Chondrocyte (in vitro differentiated cells): Measurements from ENCODE around the gene FHIT. TPM values are rescaled to one million over a fixed set of nuclear protein-coding genes. Genes with fewer than 3 reads are reported as not detected.

Source experiments
- DNase-seq: peaks from one replicate; pipeline ENCODE4 v3.0.0; 2021; ENCODE audit warnings: mixed read lengths, low spot score
- H3K27ac Mint-ChIP-seq: one replicate; pipeline ENCODE4 v1.8.0; 2021; ENCODE audit warnings: mild to moderate bottlenecking, moderate library complexity, mixed read lengths; ENCODE audit not compliant: unreplicated experiment
- H3K27me3 Mint-ChIP-seq: 2 replicates; pipeline ENCODE4 v1.8.0; 2021; ENCODE audit warnings: low read depth, mixed read lengths
- H3K36me3 Mint-ChIP-seq: 2 replicates; pipeline ENCODE4 v1.8.0; 2021; ENCODE audit warnings: low read depth, mixed read lengths
- H3K4me1 Mint-ChIP-seq: 2 replicates; pipeline ENCODE4 v1.8.0; 2021; ENCODE audit warnings: low read depth, mild to moderate bottlenecking, mixed read lengths
- H3K4me3 Mint-ChIP-seq: one replicate; pipeline ENCODE4 v1.8.0; 2021; ENCODE audit warnings: mild to moderate bottlenecking, moderate library complexity, mixed read lengths; ENCODE audit not compliant: unreplicated experiment
- H3K9me3 Mint-ChIP-seq: 2 replicates; pipeline ENCODE4 v1.8.0; 2021; ENCODE audit warnings: low read depth, mixed read lengths
- total RNA-seq: library from RNA; stranded (reverse); gene quantifications from 3 replicates; pipeline ENCODE4 v1.2.1, GENCODE V29; 2021
- TF ChIP-seq, protein P1 (sequence below): fragments of 200-600 bp; sonication (generic); IDR thresholded peaks from 2 replicates; pipeline ENCODE4 v1.5.0; 2021; ENCODE audit warnings: antibody characterized with exemption, mild to moderate bottlenecking, moderate library complexity

Gene FHIT
- total RNA-seq, 1 donor from 2014 or later = 3.8 TPM

DNA sequence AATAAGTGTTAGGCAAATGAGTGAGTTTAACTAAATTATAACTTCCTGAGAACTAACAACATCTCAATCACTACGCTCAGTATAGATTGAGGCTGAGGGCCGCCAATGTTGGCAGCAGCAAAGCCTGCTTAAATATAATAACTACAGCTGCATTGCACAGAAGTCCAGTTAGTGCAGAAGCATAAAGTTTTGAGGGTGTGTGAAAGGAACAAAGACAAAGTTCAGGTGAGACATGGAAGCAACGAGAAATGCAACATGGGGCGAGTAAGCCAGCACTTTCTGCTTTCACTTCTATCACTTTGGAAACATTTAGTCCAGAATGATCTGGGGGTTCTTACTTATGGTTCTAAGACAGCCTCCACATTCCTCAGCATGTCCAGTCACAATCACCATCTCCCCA is 1149.1 kb downstream of the FHIT start:
- H3K9me3 Mint-ChIP-seq = no peaks in the 10 kb centered on the region
- no peak overlapping the region for H3K4me3 Mint-ChIP-seq
- no peaks in the 10 kb centered on the region for H3K27me3 Mint-ChIP-seq
- H3K4me1 Mint-ChIP-seq = peaks cover 4% of the 10 kb centered on the region
- DNase-seq = no peak
- no peaks in the 10 kb centered on the region for H3K36me3 Mint-ChIP-seq
- TF ChIP-seq, protein P1, sequence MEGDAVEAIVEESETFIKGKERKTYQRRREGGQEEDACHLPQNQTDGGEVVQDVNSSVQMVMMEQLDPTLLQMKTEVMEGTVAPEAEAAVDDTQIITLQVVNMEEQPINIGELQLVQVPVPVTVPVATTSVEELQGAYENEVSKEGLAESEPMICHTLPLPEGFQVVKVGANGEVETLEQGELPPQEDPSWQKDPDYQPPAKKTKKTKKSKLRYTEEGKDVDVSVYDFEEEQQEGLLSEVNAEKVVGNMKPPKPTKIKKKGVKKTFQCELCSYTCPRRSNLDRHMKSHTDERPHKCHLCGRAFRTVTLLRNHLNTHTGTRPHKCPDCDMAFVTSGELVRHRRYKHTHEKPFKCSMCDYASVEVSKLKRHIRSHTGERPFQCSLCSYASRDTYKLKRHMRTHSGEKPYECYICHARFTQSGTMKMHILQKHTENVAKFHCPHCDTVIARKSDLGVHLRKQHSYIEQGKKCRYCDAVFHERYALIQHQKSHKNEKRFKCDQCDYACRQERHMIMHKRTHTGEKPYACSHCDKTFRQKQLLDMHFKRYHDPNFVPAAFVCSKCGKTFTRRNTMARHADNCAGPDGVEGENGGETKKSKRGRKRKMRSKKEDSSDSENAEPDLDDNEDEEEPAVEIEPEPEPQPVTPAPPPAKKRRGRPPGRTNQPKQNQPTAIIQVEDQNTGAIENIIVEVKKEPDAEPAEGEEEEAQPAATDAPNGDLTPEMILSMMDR = no peak
- H3K27ac Mint-ChIP-seq = no peak overlapping the region

DNA sequence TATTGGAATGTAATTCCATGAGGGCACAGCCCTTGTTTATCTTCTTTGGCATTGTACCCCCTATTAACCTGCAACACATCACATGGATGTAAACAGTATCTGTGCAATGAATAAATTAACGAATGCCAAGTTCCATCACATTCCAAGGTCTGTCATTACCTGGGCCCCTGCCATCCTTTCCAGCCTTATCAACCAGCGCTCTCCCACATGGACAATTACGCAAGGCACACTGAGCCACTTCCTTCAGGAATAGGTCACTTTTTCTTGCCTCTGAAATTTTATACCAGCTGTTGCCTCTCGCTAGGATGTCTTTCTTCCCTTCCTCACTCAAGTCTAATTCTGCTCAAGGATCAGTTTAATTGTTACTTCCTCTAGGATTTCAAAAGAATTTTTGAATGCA is 1149.6 kb downstream of the FHIT start:
- DNase-seq = no peak
- H3K4me1 Mint-ChIP-seq = peaks cover 6% of the 10 kb centered on the region
- TF ChIP-seq, protein P1 = no peak
- H3K4me3 Mint-ChIP-seq = no peak overlapping the region
- no peaks in the 10 kb centered on the region for H3K36me3 Mint-ChIP-seq
- no peaks in the 10 kb centered on the region for H3K9me3 Mint-ChIP-seq
- H3K27me3 Mint-ChIP-seq = no peaks in the 10 kb centered on the region
- H3K27ac Mint-ChIP-seq = no peak overlapping the region

DNA sequence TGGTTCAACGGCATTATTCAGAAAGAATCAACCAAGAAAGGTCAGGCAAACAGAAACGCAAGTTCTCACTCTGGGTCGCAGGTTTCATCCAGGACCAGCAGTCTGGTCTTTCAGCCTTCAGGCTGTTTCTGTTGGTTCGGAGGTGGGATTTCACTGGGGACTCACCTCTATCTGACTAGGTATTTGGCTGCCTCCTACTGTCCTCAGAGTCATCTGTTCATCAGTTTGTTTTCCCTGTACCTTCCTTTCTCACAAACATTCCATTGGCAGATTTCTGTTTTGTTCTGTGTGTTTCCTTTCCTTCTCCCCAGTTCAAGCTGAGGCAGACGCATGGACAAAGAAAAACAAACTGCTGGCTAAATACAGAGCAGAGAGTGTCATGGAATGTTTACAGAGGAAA is 1154.8 kb downstream of the FHIT start:
- H3K27ac Mint-ChIP-seq = peak overlapping the region; percentile 23
- H3K4me3 Mint-ChIP-seq = no peak overlapping the region
- peaks cover 1% of the 10 kb centered on the region for H3K36me3 Mint-ChIP-seq
- no peaks in the 10 kb centered on the region for H3K27me3 Mint-ChIP-seq
- DNase-seq = no peak
- TF ChIP-seq, protein P1 = peak; percentile 45
- peaks cover 11% of the 10 kb centered on the region for H3K9me3 Mint-ChIP-seq
- H3K4me1 Mint-ChIP-seq = peaks cover 16% of the 10 kb centered on the region

DNA sequence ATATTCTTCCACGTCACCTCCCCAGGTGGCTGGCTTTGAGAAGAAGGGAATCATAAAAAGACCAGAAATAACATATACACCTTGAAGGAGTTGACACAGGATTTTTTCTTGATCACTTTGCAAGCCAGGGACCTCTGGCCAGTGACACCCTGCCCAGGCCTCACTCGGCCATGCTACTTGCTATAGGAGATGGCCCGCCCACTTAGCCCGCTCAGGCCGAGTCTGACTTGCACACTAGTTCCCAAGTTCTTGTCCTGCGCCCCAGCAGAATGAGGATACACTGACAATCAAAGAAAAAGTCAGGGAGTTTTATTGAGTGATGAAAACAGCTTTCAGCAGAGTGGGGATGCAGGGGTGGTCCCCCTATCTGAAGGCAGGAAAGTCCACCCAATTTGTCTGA is 1155.3 kb downstream of the FHIT start:
- DNase-seq = no peak
- H3K9me3 Mint-ChIP-seq = peaks cover 11% of the 10 kb centered on the region
- H3K4me1 Mint-ChIP-seq = peaks cover 16% of the 10 kb centered on the region
- H3K27me3 Mint-ChIP-seq = no peaks in the 10 kb centered on the region
- H3K36me3 Mint-ChIP-seq = peaks cover 1% of the 10 kb centered on the region
- no peak overlapping the region for H3K4me3 Mint-ChIP-seq
- no peak overlapping the region for H3K27ac Mint-ChIP-seq
- TF ChIP-seq, protein P1 = no peak

DNA sequence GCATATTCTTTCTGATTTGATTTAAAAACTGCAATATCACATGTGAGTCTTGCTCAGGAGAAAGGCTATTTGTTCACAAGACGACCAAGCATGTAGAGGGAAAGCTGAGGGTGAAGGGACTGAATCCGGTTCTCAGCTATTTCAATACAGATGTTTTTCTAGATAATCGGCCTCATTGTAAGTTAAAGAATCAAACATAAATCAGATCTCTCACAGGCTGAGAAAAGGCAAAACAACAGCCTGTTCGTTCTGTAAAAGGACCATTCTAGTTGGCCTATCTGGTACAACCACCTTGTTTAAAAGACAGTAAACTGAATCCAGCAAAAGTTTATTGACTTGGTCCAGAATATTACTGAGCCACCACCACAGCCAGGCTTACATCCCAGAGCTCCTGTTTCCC is 1155.7 kb downstream of the FHIT start:
- Mint-ChIP-seq H3K27ac (no peak overlapping the region), H3K36me3 (peaks cover 1% of the 10 kb centered on the region), H3K4me1 (peaks cover 16% of the 10 kb centered on the region), H3K27me3 (no peaks in the 10 kb centered on the region), H3K9me3 (peaks cover 11% of the 10 kb centered on the region), H3K4me3 (no peak overlapping the region)
- TF ChIP-seq, protein P1 = no peak
- no peak for DNase-seq
